ENCODE results near the gene BRMS1L.

GRCh38 chr14:35881280-35881679, 55.1 kb downstream of the BRMS1L start:
- TF ChIP-seq CTCF (conservative IDR thresholded peaks at IDR 0.05; ENCODE audit: low read depth, low read length) = no peak
- TF ChIP-seq RAD21 (IDR thresholded peaks at IDR 0.05; ENCODE audit: low read length) = no peak
- no peak for TF ChIP-seq CEBPB (IDR thresholded peaks at IDR 0.05; ENCODE audit: low read depth, low read length)
- no peak for TF ChIP-seq POLR2A (IDR thresholded peaks at IDR 0.05; ENCODE audit: low read depth, low read length)
- TF ChIP-seq RFX5 (IDR thresholded peaks at IDR 0.05; ENCODE audit: low read depth, low read length) = no peak
- TF ChIP-seq RCOR1 (IDR thresholded peaks at IDR 0.05; ENCODE audit: insufficient replicate concordance, low read length) = no peak
- TF ChIP-seq SMC3 (IDR thresholded peaks at IDR 0.05; ENCODE audit: low read depth, low read length) = no peak
- no peak for TF ChIP-seq NFE2L2 (IDR thresholded peaks at IDR 0.05; ENCODE audit: low read depth, low read length)

Measured in IMR-90 (cell line).